ENCODE data around the gene RAB40C. TPM values are rescaled to one million over a fixed set of nuclear protein-coding genes. Genes with fewer than 3 reads are reported as not detected.

Gene RAB40C
- total RNA-seq, 8 experiments from 2014 or later: 9.3 to 23.8 (median 17.1) TPM

- Histone ChIP-seq H3K4me1 (replicated peaks in 1 of 2) (peaks cover 18 to 19% of the 10 kb centered on the region in 2 donors), H3K4me3 (peak overlapping the region; percentile 51 to 93 (median 77)), H3K27ac (peak overlapping the region; percentile 20 to 98)
- 15% methylated on average over 4 of the region's 44 CpGs; no CpG with 5 or more reads in 9 of the 10 experiments for WGBS, 10 experiments
- in situ Hi-C loops (cut with MboI; ENCODE audit: low pct_unique_long_range_greater_than_20kb in 2 of 9, low sequenced_read_pairs in 9 of 9, unreplicated experiment in 9 of 9): no loop called here
- ATAC-seq (replicated peaks in 6 of 8): peak; percentile 9 to 40 (median 27)
Observed at GRCh38 chr16:649631-650030, 59.8 kb downstream of the RAB40C start.

DNA sequence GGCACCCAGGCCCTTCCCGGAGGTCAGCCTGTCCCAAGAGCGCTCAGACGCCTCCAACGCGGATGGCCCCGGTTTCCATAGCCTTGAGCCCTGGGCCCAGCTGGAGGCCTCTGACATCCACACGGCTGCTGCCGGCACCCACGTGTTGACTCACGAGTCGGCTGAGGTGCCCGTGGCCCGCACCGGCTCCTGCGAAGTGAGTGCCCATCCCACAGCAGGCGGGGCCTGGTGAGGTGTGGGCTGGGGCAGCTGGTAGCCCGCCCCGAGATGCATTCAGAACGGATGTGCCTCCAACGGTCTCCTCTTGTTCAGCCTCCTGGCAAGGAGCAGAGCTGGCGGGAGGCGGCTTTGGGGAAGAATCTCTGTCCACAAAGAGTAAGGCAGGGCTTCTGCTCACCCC, 62.0 kb downstream of the RAB40C start:
- ATAC-seq (replicated peaks in 6 of 8): no peak
- in situ Hi-C loops (cut with MboI; ENCODE audit: low pct_unique_long_range_greater_than_20kb in 2 of 9, low sequenced_read_pairs in 9 of 9, unreplicated experiment in 9 of 9): no loop called here
- WGBS, 10 experiments: 80 to 90% (median 82%) methylated on average over 1 to 4 of the region's 22 CpGs; no CpG with 5 or more reads in 7 of the 10 experiments
- no peak overlapping the region for H3K27ac ChIP-seq
- H3K4me1 ChIP-seq (replicated peaks in 1 of 2): peaks cover 18 to 19% of the 10 kb centered on the region in 2 donors
- H3K4me3 ChIP-seq: no peak overlapping the region

- no peak overlapping the region for H3K4me3 ChIP-seq
- no peak for ATAC-seq (replicated peaks in 6 of 8)
- H3K27ac ChIP-seq: no peak overlapping the region
- peaks cover 18 to 19% of the 10 kb centered on the region in 2 donors for H3K4me1 ChIP-seq (replicated peaks in 1 of 2)
- in situ Hi-C loops (cut with MboI; ENCODE audit: low pct_unique_long_range_greater_than_20kb in 2 of 9, low sequenced_read_pairs in 9 of 9, unreplicated experiment in 9 of 9): no loop called here
- 80 to 100% (median 91%) methylated on average over 2 to 5 of the region's 28 CpGs; no CpG with 5 or more reads in 6 of the 10 experiments for WGBS, 10 experiments
Observed at GRCh38 chr16:652454-653305, 62.8 kb downstream of the RAB40C start.

DNA sequence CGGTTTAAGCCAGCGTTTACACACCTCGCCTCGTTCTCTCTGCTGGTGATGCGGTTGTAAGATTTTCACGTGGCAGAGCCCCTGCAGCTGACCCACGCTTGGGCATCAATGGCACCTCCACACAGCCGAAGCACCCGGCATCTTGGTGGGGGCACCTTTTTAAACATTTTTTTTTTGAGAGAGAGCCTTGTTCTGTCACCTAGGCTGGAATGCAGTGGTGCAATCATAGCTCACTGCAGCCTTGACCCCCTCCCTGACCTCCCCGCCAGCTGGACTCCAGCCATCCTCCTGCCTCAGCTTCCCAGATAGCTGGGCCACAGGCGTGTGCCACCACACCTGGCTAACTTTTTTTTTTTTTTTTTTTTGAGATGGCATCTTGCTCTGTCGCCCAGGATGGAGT, 64.2 kb downstream of the RAB40C start:
- H3K27ac ChIP-seq: no peak overlapping the region
- 86 to 100% (median 97%) methylated on average over 1 to 7 of the region's 12 CpGs; no CpG with 5 or more reads in 3 of the 10 experiments for WGBS, 10 experiments

GRCh38 chr16:657487-657886, 67.6 kb downstream of the RAB40C start:
- Histone ChIP-seq H3K27ac (no peak overlapping the region), H3K4me3 (no peak overlapping the region), H3K4me1 (replicated peaks in 1 of 2) (peaks cover 11 to 12% of the 10 kb centered on the region in 2 donors)
- in situ Hi-C loops (cut with MboI; ENCODE audit: low pct_unique_long_range_greater_than_20kb in 2 of 9, low sequenced_read_pairs in 9 of 9, unreplicated experiment in 9 of 9): no loop called here
- no peak for ATAC-seq (replicated peaks in 6 of 8)
- 96% methylated on average over 4 of the region's 22 CpGs; no CpG with 5 or more reads in 9 of the 10 experiments for WGBS, 10 experiments

More for the DNA sequence above, 64.2 kb downstream of the RAB40C start:
- no peak overlapping the region for H3K4me3 ChIP-seq
- in situ Hi-C loops (cut with MboI; ENCODE audit: low pct_unique_long_range_greater_than_20kb in 2 of 9, low sequenced_read_pairs in 9 of 9, unreplicated experiment in 9 of 9): no loop called here
- H3K4me1 ChIP-seq (replicated peaks in 1 of 2): peaks cover 11 to 12% of the 10 kb centered on the region in 2 donors
- no peak for ATAC-seq (replicated peaks in 6 of 8)

- 83% methylated on average over 3 of the region's 35 CpGs; no CpG with 5 or more reads in 9 of the 10 experiments for WGBS, 10 experiments
- Histone ChIP-seq H3K27ac (no peak overlapping the region), H3K4me1 (replicated peaks in 1 of 2) (peaks cover 11 to 12% of the 10 kb centered on the region in 2 donors), H3K4me3 (no peak overlapping the region)
- in situ Hi-C loops (cut with MboI; ENCODE audit: low pct_unique_long_range_greater_than_20kb in 2 of 9, low sequenced_read_pairs in 9 of 9, unreplicated experiment in 9 of 9): no loop called here
- no peak for ATAC-seq (replicated peaks in 6 of 8)
Observed at GRCh38 chr16:658679-659571, 69.1 kb downstream of the RAB40C start.

DNA sequence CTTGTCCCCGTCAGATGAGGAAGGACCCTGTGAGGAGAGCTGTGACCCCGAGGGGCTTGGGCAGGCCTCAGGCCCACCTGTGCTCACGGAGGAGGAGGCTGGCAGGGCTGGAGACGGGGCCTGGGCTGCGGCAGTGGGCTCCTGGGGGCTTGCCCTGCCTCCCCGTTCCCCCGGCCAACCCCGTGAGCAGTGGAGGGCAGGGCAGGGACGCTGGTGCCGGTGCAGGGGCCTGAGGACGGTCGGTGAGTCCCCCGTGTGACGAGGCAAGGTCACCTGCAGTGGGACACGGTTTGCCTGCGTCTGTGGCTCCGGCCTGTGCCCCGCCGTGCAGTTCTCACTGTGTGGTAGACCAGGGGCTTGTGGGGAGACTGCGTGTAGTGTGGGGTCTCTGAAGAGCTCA, 69.8 kb downstream of the RAB40C start:
- in situ Hi-C loops (cut with MboI; ENCODE audit: low pct_unique_long_range_greater_than_20kb in 2 of 9, low sequenced_read_pairs in 9 of 9, unreplicated experiment in 9 of 9): no loop called here
- no peak for ATAC-seq (replicated peaks in 6 of 8)
- peaks cover 11 to 12% of the 10 kb centered on the region in 2 donors for H3K4me1 ChIP-seq (replicated peaks in 1 of 2)
- H3K4me3 ChIP-seq: no peak overlapping the region
- 87% methylated on average over 3 of the region's 20 CpGs; no CpG with 5 or more reads in 9 of the 10 experiments for WGBS, 10 experiments
- H3K27ac ChIP-seq: no peak overlapping the region

GRCh38 chr16:660132-660458, 70.2 kb downstream of the RAB40C start:
- WGBS, 10 experiments: 83% methylated on average over 1 of the region's 6 CpGs; no CpG with 5 or more reads in 9 of the 10 experiments
- peak overlapping the region in 1 of 2 donors; percentile 35 for H3K27ac ChIP-seq
- peaks cover 11 to 12% of the 10 kb centered on the region in 2 donors for H3K4me1 ChIP-seq (replicated peaks in 1 of 2)
- no peak for ATAC-seq (replicated peaks in 6 of 8)
- no peak overlapping the region for H3K4me3 ChIP-seq
- in situ Hi-C loops (cut with MboI; ENCODE audit: low pct_unique_long_range_greater_than_20kb in 2 of 9, low sequenced_read_pairs in 9 of 9, unreplicated experiment in 9 of 9): no loop called here

DNA sequence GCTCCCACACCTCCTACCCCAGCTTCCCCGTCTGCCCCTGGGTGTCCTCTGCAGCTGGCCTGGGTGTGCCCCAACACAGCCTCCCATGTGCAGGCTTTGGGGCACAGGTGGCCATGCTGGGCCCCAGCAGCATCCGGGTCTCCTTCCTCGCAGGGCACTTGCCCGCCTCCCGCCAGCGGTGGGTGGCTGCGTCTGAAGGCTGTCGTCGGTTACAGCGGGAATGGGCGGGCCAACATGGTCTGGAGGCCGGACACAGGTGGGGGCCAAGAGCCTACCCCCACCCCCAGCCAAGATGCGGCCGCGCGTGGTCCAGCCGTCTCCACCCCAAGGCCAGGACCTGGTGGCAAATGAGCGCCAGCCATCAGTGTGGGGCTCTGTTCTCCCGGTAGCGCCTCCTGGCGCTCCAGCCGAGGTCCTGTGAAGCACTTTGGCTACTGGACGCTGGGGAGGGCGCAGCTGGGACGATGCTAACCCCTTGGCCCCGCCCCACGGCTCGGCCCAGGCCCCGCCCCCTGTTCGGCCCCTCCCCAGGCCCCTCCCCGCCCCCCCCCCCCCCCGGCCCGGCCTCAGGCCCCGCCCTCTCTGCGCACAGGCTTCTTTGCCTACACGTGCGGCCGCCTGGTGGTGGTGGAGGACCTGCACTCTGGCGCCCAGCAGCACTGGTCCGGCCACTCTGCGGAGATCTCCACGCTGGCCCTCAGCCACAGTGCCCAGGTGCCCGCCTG, 70.8 kb downstream of the RAB40C start:
- ATAC-seq (replicated peaks in 6 of 8): peak; percentile 21 to 96 (median 86)
- in situ Hi-C loops (cut with MboI; ENCODE audit: low pct_unique_long_range_greater_than_20kb in 2 of 9, low sequenced_read_pairs in 9 of 9, unreplicated experiment in 9 of 9): no loop called here
- Histone ChIP-seq H3K27ac (peak overlapping the region; percentile 38 to 75), H3K4me3 (peak overlapping the region in 1 of 5 donors; percentile 0), H3K4me1 (replicated peaks in 1 of 2) (peaks cover 11 to 12% of the 10 kb centered on the region in 2 donors)
- WGBS, 10 experiments: 80% methylated on average over 1 of the region's 43 CpGs; no CpG with 5 or more reads in 9 of the 10 experiments

DNA sequence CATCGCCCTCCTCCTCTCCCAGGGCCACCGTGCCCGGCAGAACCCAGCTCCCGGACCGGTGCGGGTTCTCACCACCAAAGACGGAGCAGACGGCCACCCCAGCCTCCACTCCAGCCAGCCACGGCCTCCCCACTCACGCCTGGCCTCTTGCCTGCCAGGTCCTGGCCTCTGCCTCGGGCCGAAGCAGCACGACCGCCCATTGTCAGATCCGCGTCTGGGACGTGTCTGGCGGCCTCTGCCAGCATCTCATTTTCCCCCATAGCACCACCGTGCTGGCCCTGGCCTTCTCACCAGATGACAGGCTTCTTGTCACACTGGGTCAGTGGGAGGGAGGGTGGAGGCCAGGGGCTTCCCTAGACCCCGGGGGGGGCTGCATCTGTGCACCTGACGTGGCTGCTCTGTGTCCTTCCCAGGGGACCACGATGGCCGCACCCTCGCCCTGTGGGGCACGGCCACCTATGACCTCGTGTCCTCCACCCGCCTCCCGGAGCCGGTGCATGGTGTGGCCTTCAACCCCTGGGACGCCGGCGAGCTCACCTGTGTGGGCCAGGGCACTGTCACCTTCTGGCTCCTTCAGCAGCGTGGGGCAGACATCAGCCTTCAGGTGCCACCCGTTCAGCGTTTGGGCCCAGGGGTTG, 71.4 kb downstream of the RAB40C start:
- no peak overlapping the region for H3K4me3 ChIP-seq
- in situ Hi-C loops (cut with MboI; ENCODE audit: low pct_unique_long_range_greater_than_20kb in 2 of 9, low sequenced_read_pairs in 9 of 9, unreplicated experiment in 9 of 9): no loop called here
- peaks cover 11 to 12% of the 10 kb centered on the region in 2 donors for H3K4me1 ChIP-seq (replicated peaks in 1 of 2)
- WGBS, 10 experiments: 40 to 100% (median 87%) methylated on average over 1 to 5 of the region's 35 CpGs; no CpG with 5 or more reads in 6 of the 10 experiments
- ATAC-seq (replicated peaks in 6 of 8): peak in 2 of 8 experiments; percentile 10 to 24
- H3K27ac ChIP-seq: peak overlapping the region; percentile 38 to 75

DNA sequence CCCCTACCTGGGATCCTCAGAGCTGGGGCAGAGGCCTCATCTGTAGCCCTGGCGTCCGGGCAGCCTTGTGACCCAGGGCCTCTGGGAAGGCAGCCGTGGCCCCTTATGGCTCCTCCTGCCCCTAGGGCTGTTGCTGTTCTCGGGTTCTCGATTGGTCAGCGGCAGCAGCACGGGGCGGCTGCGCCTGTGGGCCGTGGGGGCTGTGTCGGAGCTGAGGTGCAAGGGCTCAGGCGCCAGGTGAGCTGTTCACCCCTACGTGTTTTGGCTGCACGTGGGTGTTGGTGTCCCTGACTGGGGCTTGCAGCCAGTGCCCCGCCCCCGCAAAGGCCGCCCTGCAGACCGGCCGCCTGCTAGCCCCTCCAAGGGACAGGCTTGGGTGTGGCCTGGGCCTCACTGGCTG, 72.2 kb downstream of the RAB40C start:
- no peak overlapping the region for H3K4me3 ChIP-seq
- peaks cover 11 to 12% of the 10 kb centered on the region in 2 donors for H3K4me1 ChIP-seq (replicated peaks in 1 of 2)
- WGBS, 10 experiments: 60 to 100% (median 91%) methylated on average over 1 to 4 of the region's 19 CpGs; no CpG with 5 or more reads in 6 of the 10 experiments
- no peak for ATAC-seq (replicated peaks in 6 of 8)
- in situ Hi-C loops (cut with MboI; ENCODE audit: low pct_unique_long_range_greater_than_20kb in 2 of 9, low sequenced_read_pairs in 9 of 9, unreplicated experiment in 9 of 9): no loop called here
- no peak overlapping the region for H3K27ac ChIP-seq

DNA sequence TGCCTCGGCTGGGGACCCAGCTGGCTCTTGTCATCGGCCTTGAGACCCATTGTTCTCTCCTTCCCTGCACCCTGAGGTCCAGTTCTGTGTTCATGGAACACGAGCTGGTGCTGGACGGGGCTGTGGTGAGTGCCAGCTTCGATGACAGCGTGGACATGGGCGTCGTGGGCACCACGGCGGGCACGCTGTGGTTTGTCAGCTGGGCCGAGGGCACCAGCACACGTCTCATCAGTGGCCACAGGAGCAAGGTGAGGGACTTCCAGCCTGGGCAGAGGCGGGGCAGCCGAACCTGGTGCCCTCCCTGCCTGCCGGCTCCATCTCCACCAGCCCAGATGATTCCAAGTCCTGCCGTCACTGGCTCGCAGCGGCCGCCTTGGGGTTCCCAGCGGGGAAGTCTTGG, 72.7 kb downstream of the RAB40C start:
- Histone ChIP-seq H3K4me3 (no peak overlapping the region), H3K4me1 (replicated peaks in 1 of 2) (peaks cover 14% of the 10 kb centered on the region in 2 donors), H3K27ac (no peak overlapping the region)
- ATAC-seq (replicated peaks in 6 of 8): no peak
- in situ Hi-C loops (cut with MboI; ENCODE audit: low pct_unique_long_range_greater_than_20kb in 2 of 9, low sequenced_read_pairs in 9 of 9, unreplicated experiment in 9 of 9): no loop called here
- 93 to 100% (median 100%) methylated on average over 1 to 5 of the region's 21 CpGs; no CpG with 5 or more reads in 7 of the 10 experiments for WGBS, 10 experiments
